ENCODE measurements around the gene CFAP299. TPM values are rescaled to one million over a fixed set of nuclear protein-coding genes. Genes with fewer than 3 reads are reported as not detected.

Gene CFAP299
- total RNA-seq, 1 donor from 2014 or later, result not detected

GRCh38 chr4:80452055-80452454 lies 116.5 kb downstream of the CFAP299 start:
- no peak overlapping the region for H3K4me3 ChIP-seq
- H3K27ac ChIP-seq, result no peak overlapping the region
- H3K4me1 ChIP-seq, result no peaks in the 10 kb centered on the region
- H3K9me3 ChIP-seq, result no peaks in the 10 kb centered on the region
- H3K27me3 ChIP-seq, result no peaks in the 10 kb centered on the region
- no peak for TF ChIP-seq CTCF (IDR thresholded peaks at IDR 0.05)
- no peak for DNase-seq (ENCODE audit: low spot score in 2 of 2)
- intact Hi-C loops (cut with DNase I), result no loop called here
- H3K36me3 ChIP-seq, result no peaks in the 10 kb centered on the region

DNA sequence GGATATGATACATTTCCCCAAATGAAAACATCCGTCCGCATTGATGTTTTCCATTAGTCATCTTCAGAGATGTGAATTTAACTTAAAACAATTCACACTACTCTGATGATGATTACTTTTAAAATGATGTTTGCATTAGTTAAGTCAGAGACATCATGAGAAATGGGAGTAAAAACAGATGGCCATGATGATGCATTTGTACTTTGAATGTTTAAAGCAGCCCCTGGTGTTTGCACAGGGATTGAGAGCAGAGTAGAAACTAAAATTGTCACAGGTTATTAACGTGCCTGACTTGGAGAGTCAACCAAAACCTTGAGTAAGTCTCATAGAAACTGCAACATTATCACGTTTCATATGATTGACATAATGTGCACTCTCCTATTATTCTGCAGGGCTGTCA lies 117.2 kb downstream of the CFAP299 start:
- intact Hi-C loops (cut with DNase I), result no loop called here

GRCh38 chr4:80454040-80454439 lies 118.5 kb downstream of the CFAP299 start:
- intact Hi-C loops (cut with DNase I), result no loop called here
- no peak overlapping the region for H3K4me3 ChIP-seq
- no peaks in the 10 kb centered on the region for H3K27me3 ChIP-seq
- no peaks in the 10 kb centered on the region for H3K9me3 ChIP-seq
- H3K4me1 ChIP-seq, result no peaks in the 10 kb centered on the region
- no peak overlapping the region for H3K27ac ChIP-seq
- DNase-seq (ENCODE audit: low spot score in 2 of 2), result no peak
- no peaks in the 10 kb centered on the region for H3K36me3 ChIP-seq
- no peak for TF ChIP-seq CTCF (IDR thresholded peaks at IDR 0.05)

More for the DNA sequence above, 117.2 kb downstream of the CFAP299 start:
- Histone ChIP-seq H3K4me1 (no peaks in the 10 kb centered on the region), H3K9me3 (no peaks in the 10 kb centered on the region), H3K4me3 (no peak overlapping the region), H3K36me3 (no peaks in the 10 kb centered on the region), H3K27ac (no peak overlapping the region), H3K27me3 (no peaks in the 10 kb centered on the region)
- DNase-seq (ENCODE audit: low spot score in 2 of 2), result no peak
- TF ChIP-seq CTCF (IDR thresholded peaks at IDR 0.05), result no peak

DNA sequence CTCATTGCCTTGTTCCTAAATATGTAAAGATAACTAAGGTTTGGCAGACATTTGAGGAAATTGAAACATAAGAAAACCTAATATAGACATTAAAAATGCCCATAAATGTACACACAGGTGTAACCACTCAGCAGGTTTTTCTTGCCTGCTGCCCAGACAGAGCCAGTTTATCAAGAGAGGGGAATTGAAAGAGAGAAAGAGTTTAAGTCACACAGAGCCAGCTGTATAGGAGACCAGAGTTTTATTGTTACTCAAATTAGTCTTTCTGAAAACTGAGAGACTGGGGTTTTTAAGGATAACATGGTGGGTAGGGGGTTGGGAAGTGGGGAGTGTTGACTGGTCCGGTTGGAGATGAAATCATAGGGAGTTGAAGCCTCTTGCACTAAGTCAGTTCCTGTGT lies 119.0 kb downstream of the CFAP299 start:
- Histone ChIP-seq H3K27ac (no peak overlapping the region), H3K4me1 (no peaks in the 10 kb centered on the region)
- TF ChIP-seq CTCF (IDR thresholded peaks at IDR 0.05), result no peak

DNA sequence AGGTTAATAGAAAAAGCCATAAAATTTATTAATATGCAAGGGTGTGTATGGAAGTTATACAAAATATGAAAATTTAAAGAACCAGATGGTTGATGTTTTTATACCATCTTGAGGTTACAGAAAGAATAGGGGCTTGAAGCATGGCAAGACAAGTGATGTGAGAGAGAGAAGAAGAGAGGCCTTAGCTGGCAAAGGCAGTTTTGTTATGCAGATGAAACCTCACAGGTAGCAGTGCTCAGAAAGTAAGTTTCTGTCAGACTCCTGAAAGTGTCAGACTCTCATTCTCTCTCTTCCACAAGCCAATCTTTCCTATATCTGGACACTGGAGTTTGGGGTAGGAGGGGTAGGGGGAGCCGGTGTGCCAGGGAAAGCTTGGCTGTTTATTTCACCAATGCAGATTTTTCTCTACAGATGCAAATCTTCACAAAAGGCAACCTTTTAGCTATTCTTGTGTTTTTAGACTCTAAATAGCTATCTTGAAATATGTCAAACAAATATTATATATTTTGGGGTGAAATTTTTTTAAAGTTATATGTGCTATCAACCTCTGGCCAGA lies 124.5 kb downstream of the CFAP299 start:
- TF ChIP-seq CTCF (IDR thresholded peaks at IDR 0.05), result no peak
- Histone ChIP-seq H3K4me3 (no peak overlapping the region), H3K36me3 (no peaks in the 10 kb centered on the region), H3K27me3 (no peaks in the 10 kb centered on the region), H3K27ac (no peak overlapping the region), H3K4me1 (no peaks in the 10 kb centered on the region), H3K9me3 (no peaks in the 10 kb centered on the region)
- intact Hi-C loops (cut with DNase I), result no loop called here
- no peak for DNase-seq (ENCODE audit: low spot score in 2 of 2)

More for the DNA sequence above, 119.0 kb downstream of the CFAP299 start:
- Histone ChIP-seq H3K9me3 (no peaks in the 10 kb centered on the region), H3K36me3 (no peaks in the 10 kb centered on the region), H3K27me3 (no peaks in the 10 kb centered on the region), H3K4me3 (no peak overlapping the region)
- intact Hi-C loops (cut with DNase I), result no loop called here
- DNase-seq (ENCODE audit: low spot score in 2 of 2), result no peak

DNA sequence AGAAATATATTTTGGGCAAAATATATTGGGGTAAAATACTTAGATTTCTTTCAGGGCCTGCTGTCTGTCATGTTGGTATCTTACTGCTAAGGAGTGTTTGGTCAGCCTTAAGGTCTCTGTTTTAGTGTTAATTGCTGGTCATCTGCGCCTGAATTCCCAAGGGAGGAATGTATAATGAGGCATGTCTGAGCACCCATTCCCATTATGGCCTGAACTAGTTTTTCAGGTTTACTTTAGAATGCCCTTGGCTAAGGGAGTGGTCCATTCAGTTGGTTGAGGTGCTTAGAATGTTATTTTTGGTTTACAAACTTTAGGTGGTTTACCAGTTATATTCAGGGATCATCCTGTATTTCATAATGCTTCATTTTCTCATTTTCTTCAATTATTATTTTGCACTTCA lies 125.9 kb downstream of the CFAP299 start:
- DNase-seq (ENCODE audit: low spot score in 2 of 2), result no peak
- intact Hi-C loops (cut with DNase I), result no loop called here
- H3K36me3 ChIP-seq, result no peaks in the 10 kb centered on the region

More for the DNA sequence above, 125.9 kb downstream of the CFAP299 start:
- no peak overlapping the region for H3K4me3 ChIP-seq
- H3K27ac ChIP-seq, result no peak overlapping the region
- H3K27me3 ChIP-seq, result no peaks in the 10 kb centered on the region
- no peak for TF ChIP-seq CTCF (IDR thresholded peaks at IDR 0.05)
- H3K9me3 ChIP-seq, result no peaks in the 10 kb centered on the region
- H3K4me1 ChIP-seq, result no peaks in the 10 kb centered on the region

Data from ascending aorta (tissue), 2 donors.